OCI-LY7 (cell line): Measurements from ENCODE around the gene AQR. TPM values are rescaled to one million over a fixed set of nuclear protein-coding genes. Genes with fewer than 3 reads are reported as not detected.
"Not testable (repeated sequence)": the region's sequence is repeated elsewhere in the genome, so short reads cannot be mapped to it uniquely, and the experiment has no call there.

ENCODE experiments used
- BruUV-seq: library from RNA; stranded (reverse); fragments of 400-500 nt; replicated peaks from 2 replicates; lab custom pipeline; 2021; lab: Mats Ljungman, UMichigan
- CTCF ChIA-PET: fragments of 300-600 bp; sonication (Branson Sonifier 250); formaldehyde crosslinking; loops from one replicate; lab custom pipeline; 2022; ENCODE audit warnings: antibody characterized with exemption; ENCODE audit not compliant: unreplicated experiment; lab: Charles Lee
- POLR2A ChIA-PET: fragments of 300-600 bp; sonication (Branson Sonifier 250); formaldehyde crosslinking; loops from one replicate; lab custom pipeline; 2022; ENCODE audit warnings: antibody characterized with exemption; lab: Charles Lee
- DNase-seq: peaks from one replicate; pipeline ENCODE4 v3.0.0-alpha.2; 2015; ENCODE audit warnings: low spot score
- H2AFZ ChIP-seq: fragments of 200-600 bp; sonication (generic), shearing (Covaris generic); 2 replicates; pipeline ENCODE4 v1.6.1; 2014; ENCODE audit warnings: mild to moderate bottlenecking, antibody characterized with exemption, low read length, moderate library complexity
- H3K27ac ChIP-seq: fragments of 200-600 bp; sonication (generic); 2 replicates; pipeline ENCODE4 v1.5.1; 2014; ENCODE audit warnings: mixed run types, low read depth, mild to moderate bottlenecking, moderate library complexity, low read length, inconsistent platforms; ENCODE audit not compliant: poor library complexity, severe bottlenecking
- H3K36me3 ChIP-seq: fragments of 200-600 bp; sonication (generic); 2 replicates; pipeline ENCODE4 v1.6.1; 2014; ENCODE audit warnings: mild to moderate bottlenecking, antibody characterized with exemption, low read length, moderate library complexity, mixed read lengths; ENCODE audit not compliant: insufficient read depth
- H3K4me1 ChIP-seq: fragments of 200-600 bp; sonication (generic); 2 replicates; pipeline ENCODE4 v1.5.1; 2014; ENCODE audit warnings: mild to moderate bottlenecking, low read length; ENCODE audit not compliant: insufficient read depth, poor library complexity, severe bottlenecking
- H3K4me2 ChIP-seq: fragments of 200-600 bp; sonication (generic); 2 replicates; pipeline ENCODE4 v1.6.1; 2014; ENCODE audit warnings: mild to moderate bottlenecking, low read length
- H3K4me3 ChIP-seq: fragments of 200-600 bp; sonication (generic); 2 replicates; pipeline ENCODE4 v1.5.1; 2014; ENCODE audit warnings: mild to moderate bottlenecking, low read depth, low read length; ENCODE audit not compliant: poor library complexity, severe bottlenecking
- H3K79me2 ChIP-seq: fragments of 200-600 bp; sonication (generic); 2 replicates; pipeline ENCODE4 v1.6.1; 2016; ENCODE audit warnings: low read depth, mild to moderate bottlenecking, low read length, moderate library complexity, mixed read lengths; ENCODE audit not compliant: insufficient read depth
- H3K9me2 ChIP-seq: fragments of 200-600 bp; sonication (generic); 2 replicates; pipeline ENCODE4 v1.6.1; 2016; ENCODE audit warnings: mild to moderate bottlenecking, low read length, mixed read lengths; ENCODE audit not compliant: insufficient read depth
- H3K9me3 ChIP-seq: fragments of 200-600 bp; sonication (generic); 2 replicates; pipeline ENCODE4 v1.6.1; 2014; ENCODE audit warnings: mild to moderate bottlenecking, mixed run types, low read length, mixed read lengths
- H4K20me1 ChIP-seq: fragments of 200-600 bp; sonication (generic); 2 replicates; pipeline ENCODE4 v1.6.1; 2014; ENCODE audit warnings: mild to moderate bottlenecking, antibody characterized with exemption, low read length, moderate library complexity, mixed read lengths; ENCODE audit not compliant: insufficient read depth
- CTCF ChIP-seq: fragments of 200-600 bp; sonication (generic); conservative IDR thresholded peaks from 2 replicates; pipeline ENCODE4 v1.5.1; 2014; ENCODE audit warnings: mild to moderate bottlenecking, antibody characterized with exemption, low read length, moderate library complexity, mixed read lengths
- EZH2phosphoT487 ChIP-seq: fragments of 200-600 bp; sonication (generic); IDR thresholded peaks from 2 replicates; pipeline ENCODE4 v1.6.1; 2018; ENCODE audit warnings: low read depth, borderline replicate concordance, mild to moderate bottlenecking, mixed run types, antibody characterized with exemption, low read length, moderate library complexity, mixed read lengths
- intact Hi-C: fragments of 100-400 bp; cut with micrococcal nuclease; formaldehyde crosslinking; loops from one replicate; pipeline ENCODE4 v1.10.0; 2022; ENCODE audit not compliant: unreplicated experiment
- total RNA-seq, 2 experiments: library from RNA; depleted of rRNA in 1 of 2; stranded (reverse); fragments of >200 nt in 1 of 2; shearing (Covaris generic) in 1 of 2; gene quantifications; 2 replicates each; pipeline ENCODE4 v1.2.3, GENCODE V29; 2014 to 2022

Gene AQR
- total RNA-seq, 2 experiments from 2014 or later: 18.5 to 36.4 TPM

- H3K4me1 ChIP-seq: peaks cover 3% of the 10 kb centered on the region
- no peak for TF ChIP-seq CTCF
- no peak overlapping the region for H2AFZ ChIP-seq
- BruUV-seq: no TSS peak
- H3K36me3 ChIP-seq: peaks cover 92% of the 10 kb centered on the region
- CTCF ChIA-PET: no interaction called here
- H3K79me2 ChIP-seq: no peaks in the 10 kb centered on the region
- no peak for DNase-seq
- H3K4me3 ChIP-seq: no peak overlapping the region
- intact Hi-C loops: no loop called here
- no peaks in the 10 kb centered on the region for H3K9me3 ChIP-seq
- no peaks in the 10 kb centered on the region for H4K20me1 ChIP-seq
- no peak overlapping the region for H3K27ac ChIP-seq
- POLR2A ChIA-PET: interaction anchor here (0.6 to 1.0 kb wide), 3 partner anchors 8 to 692 kb away, joined by 3 read pairs; no protein-coding TSS in a partner anchor
- no peaks in the 10 kb centered on the region for H3K9me2 ChIP-seq
- H3K4me2 ChIP-seq: no peak overlapping the region
These were observed 36.0 kb downstream of the AQR start for GRCh38 chr15:34933432-34933975.

GRCh38 chr15:34928349-34928748 lies 41.2 kb downstream of the AQR start:
- DNase-seq, H3K4me1 ChIP-seq, POLR2A ChIA-PET, H3K9me2 ChIP-seq, H3K9me3 ChIP-seq, H3K79me2 ChIP-seq, H3K4me2 ChIP-seq, H3K27ac ChIP-seq, CTCF ChIA-PET, H2AFZ ChIP-seq, H4K20me1 ChIP-seq, H3K4me3 ChIP-seq: not testable (repeated sequence)
- peaks cover 90% of the 10 kb centered on the region for H3K36me3 ChIP-seq
- intact Hi-C loops: loop anchor here (10.0 kb wide), 1 partner anchor 304 kb away; no protein-coding TSS in a partner anchor
- BruUV-seq: TSS peak; percentile 52

GRCh38 chr15:34927726-34928125 lies 41.8 kb downstream of the AQR start:
- H3K79me2 ChIP-seq: no peaks in the 10 kb centered on the region
- TF ChIP-seq EZH2phosphoT487: no peak
- TF ChIP-seq CTCF: no peak
- H4K20me1 ChIP-seq: no peaks in the 10 kb centered on the region
- CTCF ChIA-PET: no interaction called here
- no peak for DNase-seq
- H3K9me3 ChIP-seq: no peaks in the 10 kb centered on the region
- no TSS peak for BruUV-seq
- H3K36me3 ChIP-seq: peaks cover 89% of the 10 kb centered on the region
- no peaks in the 10 kb centered on the region for H3K9me2 ChIP-seq
- intact Hi-C loops: loop anchor here (10.0 kb wide), 1 partner anchor 303 kb away; no protein-coding TSS in a partner anchor
- H3K27ac ChIP-seq: no peak overlapping the region
- no peak overlapping the region for H2AFZ ChIP-seq
- H3K4me2 ChIP-seq: no peak overlapping the region
- no peaks in the 10 kb centered on the region for H3K4me1 ChIP-seq
- POLR2A ChIA-PET: no interaction called here
- H3K4me3 ChIP-seq: no peak overlapping the region
